Measurements from ENCODE around the gene TFF1. TPM values are rescaled to one million over a fixed set of nuclear protein-coding genes. Genes with fewer than 3 reads are reported as not detected.

TFF1 gene
- polyA plus RNA-seq, 1 donor from 2014 or later = not detected

GRCh38 chr21:42364304-42364865 is 1.9 kb downstream of the TFF1 start:
- Histone ChIP-seq H4K20me1 (ENCODE audit: insufficient read depth) (no peaks in the 10 kb centered on the region), H3K79me2 (replicated peaks; ENCODE audit: insufficient read depth, low read length) (no peaks in the 10 kb centered on the region), H3F3A (ENCODE audit: insufficient read depth, low read length, poor library complexity, severe bottlenecking) (no peaks in the 10 kb centered on the region), H3K27me3 (ENCODE audit: insufficient read depth, low read depth, low read length) (no peaks in the 10 kb centered on the region), H2AFZ (ENCODE audit: low read depth, low read length) (no peak overlapping the region), H3K9ac (ENCODE audit: low read length) (no peak overlapping the region), H3K9me2 (ENCODE audit: insufficient read depth, low read length) (no peaks in the 10 kb centered on the region), H3K4me2 (ENCODE audit: low read length) (no peak overlapping the region), H3K4me3 (ENCODE audit: low read length) (no peak overlapping the region), H3K9me3 (ENCODE audit: low read length) (no peaks in the 10 kb centered on the region), H3K36me3 (ENCODE audit: insufficient read depth, low read length) (no peaks in the 10 kb centered on the region), H3K27ac (ENCODE audit: low read length) (no peak overlapping the region)
- TF ChIP-seq RAD21 (conservative IDR thresholded peaks at IDR 0.05) = no peak
- TF ChIP-seq POLR2AphosphoS5 (IDR thresholded peaks at IDR 0.05) = no peak
- TF ChIP-seq EP300 (conservative IDR thresholded peaks at IDR 0.05; ENCODE audit: poor library complexity, severe bottlenecking) = no peak
- TF ChIP-seq MXI1 (conservative IDR thresholded peaks at IDR 0.05; ENCODE audit: poor library complexity, severe bottlenecking) = no peak
- TF ChIP-seq EZH2 (IDR thresholded peaks at IDR 0.05; ENCODE audit: borderline replicate concordance, insufficient read depth, low read length, poor library complexity, severe bottlenecking) = no peak
- no peak for TF ChIP-seq CTCF (IDR thresholded peaks at IDR 0.05; ENCODE audit: poor library complexity, severe bottlenecking)

GRCh38 chr21:42363312-42363711 is 3.0 kb downstream of the TFF1 start:
- H3F3A ChIP-seq (ENCODE audit: insufficient read depth, low read length, poor library complexity, severe bottlenecking) = no peaks in the 10 kb centered on the region
- no peaks in the 10 kb centered on the region for H4K20me1 ChIP-seq (ENCODE audit: insufficient read depth)

More at GRCh38 chr21:42363312-42363711, 3.0 kb downstream of the TFF1 start:
- H2AFZ ChIP-seq (ENCODE audit: low read depth, low read length) = no peak overlapping the region
- H3K9me3 ChIP-seq (ENCODE audit: low read length) = no peaks in the 10 kb centered on the region
- H3K36me3 ChIP-seq (ENCODE audit: insufficient read depth, low read length) = no peaks in the 10 kb centered on the region
- H3K27me3 ChIP-seq (ENCODE audit: insufficient read depth, low read depth, low read length) = no peaks in the 10 kb centered on the region
- no peaks in the 10 kb centered on the region for H3K9me2 ChIP-seq (ENCODE audit: insufficient read depth, low read length)
- H3K79me2 ChIP-seq (replicated peaks; ENCODE audit: insufficient read depth, low read length) = no peaks in the 10 kb centered on the region
- H3K9ac ChIP-seq (ENCODE audit: low read length) = no peak overlapping the region
- no peak overlapping the region for H3K4me3 ChIP-seq (ENCODE audit: low read length)
- H3K4me2 ChIP-seq (ENCODE audit: low read length) = no peak overlapping the region
- H3K27ac ChIP-seq (ENCODE audit: low read length) = no peak overlapping the region
- TF ChIP-seq RAD21 (conservative IDR thresholded peaks at IDR 0.05) (no peak), SMC3 (conservative IDR thresholded peaks at IDR 0.05; ENCODE audit: poor library complexity) (no peak), EP300 (conservative IDR thresholded peaks at IDR 0.05; ENCODE audit: poor library complexity, severe bottlenecking) (no peak), CTCF (IDR thresholded peaks at IDR 0.05; ENCODE audit: poor library complexity, severe bottlenecking) (no peak), EZH2 (IDR thresholded peaks at IDR 0.05; ENCODE audit: borderline replicate concordance, insufficient read depth, low read length, poor library complexity, severe bottlenecking) (no peak), TAF1 (IDR thresholded peaks at IDR 0.05; ENCODE audit: low read depth) (no peak), REST (IDR thresholded peaks at IDR 0.05; ENCODE audit: borderline replicate concordance) (no peak), POLR2AphosphoS5 (IDR thresholded peaks at IDR 0.05) (no peak), MXI1 (conservative IDR thresholded peaks at IDR 0.05; ENCODE audit: poor library complexity, severe bottlenecking) (no peak)

Data from neural cell (in vitro differentiated cells).